ENCODE results near the gene UNC13B.

UNC13B gene

DNA sequence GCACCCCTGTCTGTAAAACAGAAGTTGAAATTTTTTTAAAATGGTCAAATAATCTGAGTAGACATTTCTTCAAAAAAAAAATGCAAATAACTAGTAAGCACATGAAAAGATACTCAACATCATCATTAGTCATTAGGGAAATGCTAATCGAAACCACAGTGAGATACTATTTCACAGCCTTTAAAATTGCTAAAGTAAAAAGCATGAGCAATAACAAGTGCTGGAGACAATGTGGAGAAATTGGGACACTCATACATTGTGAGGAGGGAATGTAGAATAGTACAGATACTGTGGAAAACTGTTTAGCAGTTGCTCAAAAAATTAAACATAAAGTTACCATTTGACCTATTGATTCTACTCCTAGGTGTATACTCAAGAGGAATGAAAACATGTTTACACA is 269.7 kb downstream of the UNC13B start:
- DNase-seq (ENCODE audit: low spot score) = no peak

DNA sequence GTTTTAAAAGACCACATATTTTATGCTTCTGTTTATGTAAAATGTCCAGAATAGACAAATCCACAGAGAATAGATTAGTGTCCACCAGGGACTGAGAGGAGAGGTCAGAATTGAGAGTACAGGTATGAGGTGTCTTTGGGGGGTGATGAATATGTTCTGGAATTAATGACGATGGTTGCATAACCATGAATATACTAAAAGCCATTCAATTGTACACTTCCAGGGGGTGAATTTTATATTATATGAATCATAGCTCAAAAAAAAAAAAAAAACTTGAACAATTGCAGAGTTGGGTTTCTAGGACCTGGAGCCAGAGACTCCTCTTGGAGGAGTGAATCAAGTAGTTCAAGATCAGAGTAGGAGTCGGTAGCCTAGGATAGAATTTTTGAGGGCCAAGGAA is 270.3 kb downstream of the UNC13B start:
- DNase-seq (ENCODE audit: low spot score) = no peak

DNA sequence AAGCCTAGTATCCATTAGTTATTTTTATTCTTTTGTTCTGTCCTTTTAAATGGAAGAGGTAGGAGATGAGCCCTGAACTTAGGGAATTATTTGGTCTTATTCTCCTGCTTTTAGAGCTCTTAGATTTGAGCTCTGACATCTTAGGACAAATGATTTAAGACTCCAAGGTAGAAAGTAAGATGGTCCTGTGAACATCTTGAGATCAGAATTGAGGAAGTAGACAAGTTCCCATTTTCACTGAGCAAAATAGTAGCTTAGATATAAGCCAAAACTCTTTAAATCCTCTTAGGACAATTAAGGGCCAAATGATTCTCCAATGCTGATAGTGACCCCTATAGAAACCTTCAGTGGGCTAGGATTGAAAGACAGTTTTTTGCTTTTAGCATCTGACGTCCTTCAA is 275.1 kb downstream of the UNC13B start:
- no peak for DNase-seq (ENCODE audit: low spot score)

DNA sequence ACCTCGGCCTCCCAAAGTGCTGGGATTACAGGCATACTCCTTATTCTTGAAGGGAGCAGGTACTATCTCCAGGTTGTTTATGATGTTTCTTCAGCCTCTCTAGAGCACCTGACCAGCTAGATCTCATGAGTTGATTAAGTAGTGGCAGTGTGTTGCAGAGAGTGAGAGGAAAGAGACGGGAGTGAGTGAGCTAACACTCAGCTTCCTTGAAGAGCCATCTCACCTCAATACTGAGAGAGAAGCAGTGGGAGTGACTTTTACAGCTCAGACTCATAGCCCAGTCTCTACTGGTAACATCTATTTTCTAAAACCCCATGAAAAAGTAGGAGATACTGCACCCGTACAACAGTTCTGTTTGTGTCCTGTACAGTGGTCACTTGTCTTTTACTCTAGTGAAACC is 284.2 kb downstream of the UNC13B start:
- no peak for DNase-seq (ENCODE audit: low spot score)

DNA sequence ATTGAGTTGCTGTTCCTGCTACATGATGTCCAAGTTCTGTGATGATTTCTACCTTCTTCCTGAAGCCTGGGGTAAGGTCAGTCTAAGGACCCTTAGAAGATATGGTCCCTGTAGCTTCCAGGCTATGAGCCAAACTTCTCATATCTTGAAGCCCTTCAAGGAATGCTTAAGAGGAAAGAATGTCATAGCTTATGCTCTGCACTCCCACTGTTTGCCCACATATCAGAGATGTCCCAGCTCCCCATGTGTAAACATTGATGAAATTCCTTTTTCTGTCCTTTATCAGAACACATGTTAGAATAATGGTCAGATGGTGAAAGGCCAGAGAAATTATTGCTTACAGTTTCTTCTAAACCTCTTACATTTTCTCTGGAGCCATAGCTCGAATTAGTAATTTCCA is 286.7 kb downstream of the UNC13B start:
- DNase-seq (ENCODE audit: low spot score) = no peak

DNA sequence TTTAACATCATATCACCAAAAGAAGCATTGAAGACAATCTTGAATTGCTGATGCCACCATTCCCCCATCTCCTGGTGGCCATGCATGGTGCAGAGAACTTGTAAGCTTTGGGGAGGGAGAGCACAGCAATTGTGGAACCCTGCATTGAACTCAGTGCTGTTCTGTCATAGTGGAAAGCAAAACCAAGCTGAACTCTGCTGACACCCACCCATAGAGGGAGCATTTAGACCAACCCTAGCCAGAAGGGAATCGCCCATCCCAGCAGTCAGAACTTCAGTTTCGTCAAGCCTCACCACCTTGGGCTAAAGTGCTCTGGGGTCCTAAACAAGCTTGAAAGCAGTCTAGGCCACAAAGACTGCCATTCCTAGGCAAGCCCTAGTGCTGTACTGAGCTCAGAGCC is 290.7 kb downstream of the UNC13B start:
- DNase-seq (ENCODE audit: low spot score) = no peak

DNA sequence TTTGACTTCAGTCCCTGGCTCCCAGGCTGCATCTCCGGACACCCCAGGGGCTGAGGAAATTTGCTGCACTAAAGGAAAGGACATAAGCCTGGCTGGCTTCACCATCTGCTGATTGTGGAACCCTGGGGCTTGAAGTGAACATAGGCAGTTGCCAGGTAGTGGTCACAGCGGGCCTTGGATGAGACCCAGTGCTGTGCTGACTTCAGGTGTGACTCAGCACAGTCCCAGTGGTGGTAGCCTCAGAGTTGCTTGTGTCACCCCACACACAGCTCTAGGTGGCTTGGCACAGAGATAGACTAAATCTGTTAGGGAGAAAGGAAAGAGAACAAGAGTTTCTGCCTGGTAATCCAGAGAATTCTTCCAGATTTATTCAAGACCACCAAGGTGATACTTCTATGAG is 292.0 kb downstream of the UNC13B start:
- no peak for DNase-seq (ENCODE audit: low spot score)
